Measurements from ENCODE around the gene HRAS. TPM values are rescaled to one million over a fixed set of nuclear protein-coding genes. Genes with fewer than 3 reads are reported as not detected.

HRAS gene
- total RNA-seq, 1 experiment from 2014 or later: 47.9 TPM

- Mint-ChIP-seq H3K4me1 (ENCODE audit: low read depth, unreplicated experiment) (no peaks in the 10 kb centered on the region), H3K27ac (ENCODE audit: unreplicated experiment) (no peak overlapping the region)
- CTCF ChIA-PET: interaction anchor here (1.1 kb wide), 1 partner anchor 218 kb away, joined by 3 read pairs; no protein-coding TSS in a partner anchor
These were observed 9.8 kb upstream of the HRAS start for GRCh38 chr11:545171-545570.

GRCh38 chr11:544817-545166 lies 9.4 kb upstream of the HRAS start:
- TF ChIP-seq CTCF (IDR thresholded peaks at IDR 0.05; ENCODE audit: unreplicated experiment): no peak
- no peaks in the 10 kb centered on the region for H3K27me3 Mint-ChIP-seq (ENCODE audit: unreplicated experiment)
- CTCF ChIA-PET: interaction anchor here (1.1 kb wide), 1 partner anchor 219 kb away, joined by 3 read pairs; no protein-coding TSS in a partner anchor
- no peaks in the 10 kb centered on the region for H3K4me1 Mint-ChIP-seq (ENCODE audit: low read depth, unreplicated experiment)
- no TSS peak for BruUV-seq (replicated peaks)
- intact Hi-C loops (cut with micrococcal nuclease; ENCODE audit: unreplicated experiment): no loop called here
- no peak for DNase-seq
- no peak overlapping the region for H3K27ac Mint-ChIP-seq (ENCODE audit: unreplicated experiment)
- no peaks in the 10 kb centered on the region for H3K36me3 Mint-ChIP-seq (ENCODE audit: insufficient read depth, unreplicated experiment)
- no peaks in the 10 kb centered on the region for H3K9me3 Mint-ChIP-seq (ENCODE audit: low read depth, unreplicated experiment)
- H3K4me3 Mint-ChIP-seq (ENCODE audit: low read depth, unreplicated experiment): no peak overlapping the region

More at GRCh38 chr11:545171-545570, 9.8 kb upstream of the HRAS start:
- DNase-seq: no peak
- no peaks in the 10 kb centered on the region for H3K9me3 Mint-ChIP-seq (ENCODE audit: low read depth, unreplicated experiment)
- H3K27me3 Mint-ChIP-seq (ENCODE audit: unreplicated experiment): no peaks in the 10 kb centered on the region
- no peaks in the 10 kb centered on the region for H3K36me3 Mint-ChIP-seq (ENCODE audit: insufficient read depth, unreplicated experiment)
- BruUV-seq (replicated peaks): no TSS peak
- H3K4me3 Mint-ChIP-seq (ENCODE audit: low read depth, unreplicated experiment): no peak overlapping the region
- no peak for TF ChIP-seq CTCF (IDR thresholded peaks at IDR 0.05; ENCODE audit: unreplicated experiment)
- intact Hi-C loops (cut with micrococcal nuclease; ENCODE audit: unreplicated experiment): no loop called here

DNA sequence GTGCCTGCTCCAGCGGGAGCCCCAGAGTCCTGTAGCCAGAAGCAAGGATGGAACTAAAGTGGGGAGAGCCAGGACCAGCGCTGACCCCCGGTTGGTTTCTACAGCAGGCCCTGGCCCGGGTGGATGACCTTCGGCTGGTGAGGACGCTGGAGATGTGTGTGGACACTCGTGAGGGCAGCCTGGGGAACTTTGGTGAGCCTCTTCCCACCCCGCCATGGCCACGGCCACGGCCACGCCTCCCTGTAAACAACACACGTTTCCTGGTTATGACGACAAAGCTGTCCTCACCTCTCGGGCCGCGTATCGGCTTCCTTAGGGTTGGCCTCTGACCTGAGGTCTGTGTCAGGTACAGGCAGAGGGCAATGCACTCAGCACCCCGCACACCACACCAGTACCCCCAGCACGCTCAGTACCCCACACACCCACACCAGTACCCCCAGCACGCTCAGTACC lies 6.1 kb upstream of the HRAS start:
- no peaks in the 10 kb centered on the region for H3K27me3 Mint-ChIP-seq (ENCODE audit: unreplicated experiment)
- no peak overlapping the region for H3K4me3 Mint-ChIP-seq (ENCODE audit: low read depth, unreplicated experiment)
- intact Hi-C loops (cut with micrococcal nuclease; ENCODE audit: unreplicated experiment): no loop called here
- H3K27ac Mint-ChIP-seq (ENCODE audit: unreplicated experiment): no peak overlapping the region
- H3K36me3 Mint-ChIP-seq (ENCODE audit: insufficient read depth, unreplicated experiment): peaks cover 18% of the 10 kb centered on the region
- no peak for TF ChIP-seq CTCF (IDR thresholded peaks at IDR 0.05; ENCODE audit: unreplicated experiment)
- H3K9me3 Mint-ChIP-seq (ENCODE audit: low read depth, unreplicated experiment): no peaks in the 10 kb centered on the region
- no TSS peak for BruUV-seq (replicated peaks)
- CTCF ChIA-PET: no interaction called here
- no peak for DNase-seq
- peaks cover under 1% of the 10 kb centered on the region for H3K4me1 Mint-ChIP-seq (ENCODE audit: low read depth, unreplicated experiment)

GRCh38 chr11:540583-541432 lies 5.4 kb upstream of the HRAS start:
- intact Hi-C loops (cut with micrococcal nuclease; ENCODE audit: unreplicated experiment): no loop called here
- Mint-ChIP-seq H3K4me3 (ENCODE audit: low read depth, unreplicated experiment) (no peak overlapping the region), H3K27me3 (ENCODE audit: unreplicated experiment) (no peaks in the 10 kb centered on the region), H3K4me1 (ENCODE audit: low read depth, unreplicated experiment) (peaks cover 7% of the 10 kb centered on the region), H3K27ac (ENCODE audit: unreplicated experiment) (no peak overlapping the region), H3K9me3 (ENCODE audit: low read depth, unreplicated experiment) (no peaks in the 10 kb centered on the region), H3K36me3 (ENCODE audit: insufficient read depth, unreplicated experiment) (peaks cover 24% of the 10 kb centered on the region)
- DNase-seq: no peak
- CTCF ChIA-PET: no interaction called here
- no TSS peak for BruUV-seq (replicated peaks)
- no peak for TF ChIP-seq CTCF (IDR thresholded peaks at IDR 0.05; ENCODE audit: unreplicated experiment)
